ENCODE data around the gene AAK1. TPM values are rescaled to one million over a fixed set of nuclear protein-coding genes. Genes with fewer than 3 reads are reported as not detected.
"Not testable (repeated sequence)": the region's sequence is repeated elsewhere in the genome, so short reads cannot be mapped to it uniquely, and the experiment has no call there.

The AAK1 gene
- total RNA-seq, 8 experiments from 2014 or later: 13.6 to 50.2 (median 29.5) TPM

- not testable (repeated sequence) for H3K4me1 ChIP-seq (replicated peaks in 1 of 2); H3K4me3 ChIP-seq; H3K27ac ChIP-seq; ATAC-seq (replicated peaks in 6 of 8)
- in situ Hi-C loops (cut with MboI; ENCODE audit: low pct_unique_long_range_greater_than_20kb in 2 of 9, low sequenced_read_pairs in 9 of 9, unreplicated experiment in 9 of 9): loop anchor here in 3 of 9 experiments (10.0 to 25.0 kb wide), 3 partner anchors 154 to 262 kb away; no protein-coding TSS in a partner anchor
- WGBS, 10 experiments: 95 to 100% (median 99%) methylated on average over 2 to 11 of the region's 12 CpGs; no CpG with 5 or more reads in 1 of the 10 experiments
Observed at GRCh38 chr2:69550511-69550910, 93.0 kb downstream of the AAK1 start.

GRCh38 chr2:69549421-69549820, 94.1 kb downstream of the AAK1 start:
- no peak overlapping the region for H3K27ac ChIP-seq
- in situ Hi-C loops (cut with MboI; ENCODE audit: low pct_unique_long_range_greater_than_20kb in 2 of 9, low sequenced_read_pairs in 9 of 9, unreplicated experiment in 9 of 9): no loop called here
- H3K4me1 ChIP-seq (replicated peaks in 1 of 2): no peaks in the 10 kb centered on the region
- no peak overlapping the region for H3K4me3 ChIP-seq
- no peak for ATAC-seq (replicated peaks in 6 of 8)

- in situ Hi-C loops (cut with MboI; ENCODE audit: low pct_unique_long_range_greater_than_20kb in 2 of 9, low sequenced_read_pairs in 9 of 9, unreplicated experiment in 9 of 9): no loop called here
- no peaks in the 10 kb centered on the region for H3K4me1 ChIP-seq (replicated peaks in 1 of 2)
- no peak overlapping the region for H3K27ac ChIP-seq
- WGBS, 10 experiments: 70 to 100% (median 91%) methylated on average over 1 to 2 of the region's 2 CpGs; no CpG with 5 or more reads in 1 of the 10 experiments
- ATAC-seq (replicated peaks in 6 of 8): no peak
- H3K4me3 ChIP-seq: no peak overlapping the region
Observed at GRCh38 chr2:69547984-69548715, 95.4 kb downstream of the AAK1 start.

- no peak for ATAC-seq (replicated peaks in 6 of 8)
- Histone ChIP-seq H3K27ac (no peak overlapping the region), H3K4me3 (no peak overlapping the region), H3K4me1 (replicated peaks in 1 of 2) (no peaks in the 10 kb centered on the region)
- in situ Hi-C loops (cut with MboI; ENCODE audit: low pct_unique_long_range_greater_than_20kb in 2 of 9, low sequenced_read_pairs in 9 of 9, unreplicated experiment in 9 of 9): no loop called here
- 83 to 100% (median 100%) methylated on average over 1 of the region's 1 CpG; no CpG with 5 or more reads in 5 of the 10 experiments for WGBS, 10 experiments
Observed at GRCh38 chr2:69546646-69547045, 96.9 kb downstream of the AAK1 start.

GRCh38 chr2:69545477-69545932, 98.0 kb downstream of the AAK1 start:
- Histone ChIP-seq H3K4me1 (replicated peaks in 1 of 2) (no peaks in the 10 kb centered on the region), H3K4me3 (no peak overlapping the region), H3K27ac (no peak overlapping the region)
- in situ Hi-C loops (cut with MboI; ENCODE audit: low pct_unique_long_range_greater_than_20kb in 2 of 9, low sequenced_read_pairs in 9 of 9, unreplicated experiment in 9 of 9): no loop called here
- ATAC-seq (replicated peaks in 6 of 8): no peak
- 60 to 88% (median 86%) methylated on average over 1 to 2 of the region's 2 CpGs; no CpG with 5 or more reads in 3 of the 10 experiments for WGBS, 10 experiments

GRCh38 chr2:69544951-69545350, 98.6 kb downstream of the AAK1 start:
- H3K27ac ChIP-seq: no peak overlapping the region
- 40 to 100% (median 100%) methylated on average over 1 of the region's 1 CpG; no CpG with 5 or more reads in 4 of the 10 experiments for WGBS, 10 experiments
- in situ Hi-C loops (cut with MboI; ENCODE audit: low pct_unique_long_range_greater_than_20kb in 2 of 9, low sequenced_read_pairs in 9 of 9, unreplicated experiment in 9 of 9): no loop called here
- H3K4me3 ChIP-seq: no peak overlapping the region
- ATAC-seq (replicated peaks in 6 of 8): no peak
- H3K4me1 ChIP-seq (replicated peaks in 1 of 2): no peaks in the 10 kb centered on the region

GRCh38 chr2:69539549-69539908, 104.0 kb downstream of the AAK1 start:
- Histone ChIP-seq H3K4me3 (no peak overlapping the region), H3K4me1 (replicated peaks in 1 of 2) (no peaks in the 10 kb centered on the region), H3K27ac (no peak overlapping the region)
- in situ Hi-C loops (cut with MboI; ENCODE audit: low pct_unique_long_range_greater_than_20kb in 2 of 9, low sequenced_read_pairs in 9 of 9, unreplicated experiment in 9 of 9): no loop called here
- no peak for ATAC-seq (replicated peaks in 6 of 8)

GRCh38 chr2:69538872-69539548, 104.5 kb downstream of the AAK1 start:
- no peak overlapping the region for H3K27ac ChIP-seq
- no peaks in the 10 kb centered on the region for H3K4me1 ChIP-seq (replicated peaks in 1 of 2)
- in situ Hi-C loops (cut with MboI; ENCODE audit: low pct_unique_long_range_greater_than_20kb in 2 of 9, low sequenced_read_pairs in 9 of 9, unreplicated experiment in 9 of 9): no loop called here
- 84 to 100% (median 93%) methylated on average over 1 to 6 of the region's 7 CpGs; no CpG with 5 or more reads in 1 of the 10 experiments for WGBS, 10 experiments
- no peak for ATAC-seq (replicated peaks in 6 of 8)
- H3K4me3 ChIP-seq: no peak overlapping the region

- in situ Hi-C loops (cut with MboI; ENCODE audit: low pct_unique_long_range_greater_than_20kb in 2 of 9, low sequenced_read_pairs in 9 of 9, unreplicated experiment in 9 of 9): no loop called here
Observed at GRCh38 chr2:69538249-69538648, 105.3 kb downstream of the AAK1 start.

GRCh38 chr2:69535817-69536241, 107.7 kb downstream of the AAK1 start:
- ATAC-seq (replicated peaks in 6 of 8): no peak
- no peak overlapping the region for H3K4me3 ChIP-seq
- 64 to 100% (median 93%) methylated on average over 1 to 5 of the region's 5 CpGs; no CpG with 5 or more reads in 2 of the 10 experiments for WGBS, 10 experiments
- H3K27ac ChIP-seq: no peak overlapping the region
- in situ Hi-C loops (cut with MboI; ENCODE audit: low pct_unique_long_range_greater_than_20kb in 2 of 9, low sequenced_read_pairs in 9 of 9, unreplicated experiment in 9 of 9): no loop called here
- no peaks in the 10 kb centered on the region for H3K4me1 ChIP-seq (replicated peaks in 1 of 2)

More at GRCh38 chr2:69538249-69538648, 105.3 kb downstream of the AAK1 start:
- ATAC-seq (replicated peaks in 6 of 8): no peak
- no peaks in the 10 kb centered on the region for H3K4me1 ChIP-seq (replicated peaks in 1 of 2)
- WGBS, 10 experiments: 71 to 100% (median 100%) methylated on average over 1 to 2 of the region's 4 CpGs; no CpG with 5 or more reads in 5 of the 10 experiments
- no peak overlapping the region for H3K4me3 ChIP-seq
- no peak overlapping the region for H3K27ac ChIP-seq

GRCh38 chr2:69531186-69531585, 112.4 kb downstream of the AAK1 start:
- Histone ChIP-seq H3K27ac (no peak overlapping the region), H3K4me1 (replicated peaks in 1 of 2) (no peaks in the 10 kb centered on the region), H3K4me3 (no peak overlapping the region)
- ATAC-seq (replicated peaks in 6 of 8): no peak
- 88 to 100% (median 93%) methylated on average over 1 to 5 of the region's 7 CpGs; no CpG with 5 or more reads in 3 of the 10 experiments for WGBS, 10 experiments
- in situ Hi-C loops (cut with MboI; ENCODE audit: low pct_unique_long_range_greater_than_20kb in 2 of 9, low sequenced_read_pairs in 9 of 9, unreplicated experiment in 9 of 9): no loop called here

- Histone ChIP-seq H3K27ac (no peak overlapping the region), H3K4me3 (no peak overlapping the region), H3K4me1 (replicated peaks in 1 of 2) (no peaks in the 10 kb centered on the region)
- in situ Hi-C loops (cut with MboI; ENCODE audit: low pct_unique_long_range_greater_than_20kb in 2 of 9, low sequenced_read_pairs in 9 of 9, unreplicated experiment in 9 of 9): no loop called here
- no peak for ATAC-seq (replicated peaks in 6 of 8)
- 50 to 100% (median 92%) methylated on average over 1 to 2 of the region's 2 CpGs; no CpG with 5 or more reads in 1 of the 10 experiments for whole genome bisulfite sequencing, 10 experiments
Observed at GRCh38 chr2:69529480-69529879, 114.1 kb downstream of the AAK1 start.

GRCh38 chr2:69525261-69525660, 118.3 kb downstream of the AAK1 start:
- ATAC-seq (replicated peaks in 6 of 8): no peak
- Histone ChIP-seq H3K4me1 (replicated peaks in 1 of 2) (no peaks in the 10 kb centered on the region), H3K4me3 (no peak overlapping the region), H3K27ac (no peak overlapping the region)
- in situ Hi-C loops (cut with MboI; ENCODE audit: low pct_unique_long_range_greater_than_20kb in 2 of 9, low sequenced_read_pairs in 9 of 9, unreplicated experiment in 9 of 9): no loop called here
- WGBS, 10 experiments: 75 to 100% (median 94%) methylated on average over 1 to 3 of the region's 3 CpGs; no CpG with 5 or more reads in 5 of the 10 experiments

All from motor neuron (in vitro differentiated cells).